SK-N-SH (cell line): ENCODE results near the gene FTO. TPM values are rescaled to one million over a fixed set of nuclear protein-coding genes. Genes with fewer than 3 reads are reported as not detected.

Experiments
- CTCF ChIA-PET: fragments of 300-600, 350-600 bp; formaldehyde crosslinking; extraction: SDS; loops from one replicate; lab custom pipeline; 2021; lab: Yijun Ruan, JAX
- POLR2A ChIA-PET: fragments of 350-600 bp; sonication (Branson Sonifier 250); formaldehyde crosslinking; extraction: SDS; loops from one replicate; lab custom pipeline; 2020; ENCODE audit warnings: antibody characterized with exemption, inconsistent platforms; lab: Yijun Ruan, JAX
- DNase-seq: peaks from one replicate; pipeline ENCODE4 v3.0.0; 2012
- H2AFZ ChIP-seq: fragments of 200-600 bp; sonication (generic); 2 replicates; pipeline ENCODE4 v1.8.1; 2016; ENCODE audit warnings: antibody characterized with exemption, mild to moderate bottlenecking, low read depth
- H3F3A ChIP-seq: fragments of 200-600 bp; sonication (generic); replicated peaks from 2 replicates; pipeline ENCODE3; 2016; ENCODE audit warnings: antibody characterized with exemption, mild to moderate bottlenecking; ENCODE audit not compliant: insufficient read depth
- H3K27ac ChIP-seq, 2 experiments: fragments of 200-500 bp in 1 of 2; fragments of 200-600 bp in 1 of 2; sonication (Bioruptor generic) in 1 of 2; sonication (generic), shearing (Covaris generic) in 1 of 2; 2 replicates each; pipeline versions ENCODE4 v1.5.1 to v1.6.1; 2014 to 2016; ENCODE audit warnings: low read depth in 2 of 2, inconsistent platforms in 1 of 2, low read length in 1 of 2, mild to moderate bottlenecking in 1 of 2, mixed read lengths in 1 of 2
- H3K27me3 ChIP-seq: fragments of 200-600 bp; sonication (generic), shearing (Covaris generic); 2 replicates; pipeline ENCODE4 v1.6.1; 2016; ENCODE audit warnings: mixed run types; ENCODE audit not compliant: insufficient read depth
- H3K36me3 ChIP-seq, 2 experiments: fragments of 200-500 bp in 1 of 2; fragments of 200-600 bp in 1 of 2; sonication (Bioruptor generic) in 1 of 2; sonication (generic) in 1 of 2; replicated peaks in 1 of 2; 2 replicates each; pipeline versions ENCODE3 to v1.5.1; 2014 to 2016; ENCODE audit warnings: low read length in 1 of 2, mild to moderate bottlenecking in 1 of 2; ENCODE audit not compliant: insufficient read depth in 2 of 2, control insufficient read depth in 1 of 2
- H3K4me1 ChIP-seq, 2 experiments: fragments of 200-500 bp in 1 of 2; fragments of 200-600 bp in 1 of 2; sonication (Bioruptor generic) in 1 of 2; sonication (generic), shearing (Covaris generic) in 1 of 2; 2 replicates each; pipeline versions ENCODE4 v1.5.1 to v1.6.1; 2014 to 2016; ENCODE audit warnings: low read depth in 1 of 2, low read length in 1 of 2, mixed run types in 1 of 2; ENCODE audit not compliant: insufficient read depth in 2 of 2, control insufficient read depth in 1 of 2
- H3K4me2 ChIP-seq: fragments of 200-600 bp; sonication (generic), shearing (Covaris generic); 2 replicates; pipeline ENCODE4 v1.6.1; 2017; ENCODE audit warnings: mixed run types
- H3K4me3 ChIP-seq, 2 experiments: fragments of 200-500 bp in 1 of 2; fragments of 200-600 bp in 1 of 2; sonication (Bioruptor generic) in 1 of 2; sonication (generic), shearing (Covaris generic) in 1 of 2; 2 replicates each; pipeline versions ENCODE4 v1.5.1 to v1.8.1; 2014 to 2016; ENCODE audit warnings: low read depth in 2 of 2, inconsistent platforms in 1 of 2, low read length in 1 of 2, mild to moderate bottlenecking in 1 of 2, mixed read lengths in 1 of 2, moderate library complexity in 1 of 2
- H3K79me2 ChIP-seq: fragments of 200-600 bp; sonication (generic); 2 replicates; pipeline ENCODE4 v1.8.1; 2017; ENCODE audit warnings: mild to moderate bottlenecking; ENCODE audit not compliant: insufficient read depth
- H3K9ac ChIP-seq: fragments of 200-600 bp; sonication (generic); 2 replicates; pipeline ENCODE4 v1.6.1; 2017; ENCODE audit warnings: mixed run types
- H3K9me2 ChIP-seq: fragments of 200-600 bp; sonication (generic); 2 replicates; pipeline ENCODE4 v1.6.1; 2017; ENCODE audit warnings: mixed run types
- H3K9me3 ChIP-seq: fragments of 200-600 bp; sonication (generic); 2 replicates; pipeline ENCODE4 v1.6.1; 2017; ENCODE audit warnings: mixed run types, mild to moderate bottlenecking, moderate library complexity
- H4K20me1 ChIP-seq: fragments of 200-600 bp; sonication (generic); 2 replicates; pipeline ENCODE4 v1.6.1; 2017; ENCODE audit warnings: mild to moderate bottlenecking, mixed run types; ENCODE audit not compliant: insufficient read depth
- ELF1 ChIP-seq: IDR thresholded peaks from 2 replicates; pipeline ENCODE4 v1.4.0; 2012
- EP300 ChIP-seq, 2 experiments: IDR thresholded peaks; 2 replicates each; pipeline versions ENCODE4 v1.4.0 to v1.6.1; 2012; ENCODE audit warnings: borderline replicate concordance in 1 of 2, low read depth in 1 of 2, low read length in 1 of 2
- FOSL2 ChIP-seq: IDR thresholded peaks from 2 replicates; pipeline ENCODE4 v1.4.0; 2012; ENCODE audit warnings: low read depth, mild to moderate bottlenecking, moderate library complexity, borderline replicate concordance
- GABPA ChIP-seq: IDR thresholded peaks from 2 replicates; pipeline ENCODE4 v1.4.0; 2012; ENCODE audit warnings: low read depth, mild to moderate bottlenecking
- GATA2 ChIP-seq: sonication (generic); formaldehyde crosslinking; IDR thresholded peaks from 2 replicates; pipeline ENCODE4 v1.5.0; 2020; ENCODE audit warnings: mild to moderate bottlenecking, missing genetic modification reagents
- JUND ChIP-seq: IDR thresholded peaks from 2 replicates; pipeline ENCODE4 v1.4.0; 2012
- MXI1 ChIP-seq: IDR thresholded peaks from 2 replicates; pipeline ENCODE4 v1.6.1; 2012; ENCODE audit warnings: mild to moderate bottlenecking, low read depth, low read length, improper control_type of control experiment
- NFIC ChIP-seq: IDR thresholded peaks from 2 replicates; pipeline ENCODE4 v1.4.0; 2012; ENCODE audit warnings: borderline replicate concordance
- RFX5 ChIP-seq: IDR thresholded peaks from 2 replicates; pipeline ENCODE4 v1.6.1; 2012; ENCODE audit warnings: mild to moderate bottlenecking, improper control_type of control experiment, low read length
- RXRA ChIP-seq: IDR thresholded peaks from 2 replicates; pipeline ENCODE4 v1.4.0; 2012; ENCODE audit warnings: low read depth, mild to moderate bottlenecking, borderline replicate concordance
- TAF1 ChIP-seq: IDR thresholded peaks from 2 replicates; pipeline ENCODE4 v1.6.1; 2012; ENCODE audit warnings: low read depth, mild to moderate bottlenecking, low read length, moderate library complexity, borderline replicate concordance
- TCF12 ChIP-seq: IDR thresholded peaks from 2 replicates; pipeline ENCODE4 v1.4.0; 2012
- TEAD4 ChIP-seq: IDR thresholded peaks from 2 replicates; pipeline ENCODE4 v1.4.0; 2012; ENCODE audit warnings: mild to moderate bottlenecking, borderline replicate concordance; ENCODE audit not compliant: insufficient read depth
- YY1 ChIP-seq: IDR thresholded peaks from 2 replicates; pipeline ENCODE4 v1.4.0; 2012; ENCODE audit warnings: low read depth, mild to moderate bottlenecking
- WGBS: methylation state at CpG from one replicate; pipeline ENCODE4 v1.1.6; 2017; ENCODE audit warnings: low lambda C conversion rate; 5-methylcytosine and 5-hydroxymethylcytosine counted together
- polyA plus RNA-seq, 3 experiments: library from polyadenylated mRNA; depleted of rRNA; stranded (reverse); fragments of >200 nt; gene quantifications; 2 replicates each; pipeline ENCODE4 v1.2.3, GENCODE V29; 2012
- TF ChIP-seq, protein P1 (sequence below): IDR thresholded peaks from 2 replicates; pipeline ENCODE4 v1.4.0; 2012; ENCODE audit warnings: low read depth, borderline replicate concordance
- TF ChIP-seq, protein P2 (sequence below): fragments of 150-350 bp; IDR thresholded peaks from 2 replicates; pipeline ENCODE4 v1.6.1; 2017; ENCODE audit warnings: antibody characterized with exemption, low read length, low read depth, borderline replicate concordance
- TF ChIP-seq, protein P3 (sequence below): IDR thresholded peaks from 2 replicates; pipeline ENCODE4; 2012
- TF ChIP-seq, protein P4 (sequence below): IDR thresholded peaks from 2 replicates; pipeline ENCODE4 v1.4.0; 2012; ENCODE audit warnings: low read depth, borderline replicate concordance

The FTO gene
- polyA plus RNA-seq, 1 of the 3 experiments (the other 2 are of a cell fraction): 41.2 TPM

DNA sequence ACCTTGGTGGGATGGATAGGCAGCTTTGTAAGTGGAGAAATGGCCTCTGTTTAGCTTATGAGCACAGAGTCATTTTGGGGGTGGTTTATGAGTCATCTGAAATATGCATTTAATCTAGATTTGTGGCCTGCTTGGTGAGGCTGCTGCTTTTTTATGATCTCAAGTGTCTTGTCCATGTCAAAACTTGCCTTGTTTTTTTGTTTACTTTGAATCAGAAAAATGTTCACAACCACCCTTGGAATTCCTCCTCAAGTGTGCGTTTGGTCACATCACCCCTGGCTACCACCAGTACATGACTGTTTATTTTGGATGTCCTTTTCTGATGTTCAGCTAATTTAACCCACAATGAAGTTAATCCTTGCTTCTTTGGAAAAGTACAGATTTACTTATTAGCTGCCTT lies 64.6 kb downstream of the FTO start:
- no peak overlapping the region for H3K4me3 ChIP-seq

More for the DNA sequence above, 64.6 kb downstream of the FTO start:
- no peaks in the 10 kb centered on the region for H3K36me3 ChIP-seq
- TF ChIP-seq TEAD4 (peak; percentile 71), JUND (peak; percentile 85), RFX5 (no peak), GATA2 (CRISPR knock-in tag) (no peak), RXRA (no peak; the same call in 1 of the 2 replicates), MXI1 (no peak), YY1 (peak; percentile 31; the same call in 1 of the 2 replicates), TAF1 (no peak), FOSL2 (peak; percentile 81; the same call in 1 of the 2 replicates), TCF12 (peak; percentile 85), GABPA (no peak), EP300 (IDR thresholded peaks at IDR 0.05; ENCODE audit: borderline replicate concordance in 1 of 2, low read depth in 1 of 2, low read length in 1 of 2) (peak in 1 of 2 experiments; percentile 65; a peak in 1 of 4 replicates), ELF1 (no peak), NFIC (no peak; the same call in 1 of the 2 replicates)
- TF ChIP-seq, protein P1, sequence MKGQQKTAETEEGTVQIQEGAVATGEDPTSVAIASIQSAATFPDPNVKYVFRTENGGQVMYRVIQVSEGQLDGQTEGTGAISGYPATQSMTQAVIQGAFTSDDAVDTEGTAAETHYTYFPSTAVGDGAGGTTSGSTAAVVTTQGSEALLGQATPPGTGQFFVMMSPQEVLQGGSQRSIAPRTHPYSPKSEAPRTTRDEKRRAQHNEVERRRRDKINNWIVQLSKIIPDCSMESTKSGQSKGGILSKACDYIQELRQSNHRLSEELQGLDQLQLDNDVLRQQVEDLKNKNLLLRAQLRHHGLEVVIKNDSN: no peak
- TF ChIP-seq, protein P2, sequence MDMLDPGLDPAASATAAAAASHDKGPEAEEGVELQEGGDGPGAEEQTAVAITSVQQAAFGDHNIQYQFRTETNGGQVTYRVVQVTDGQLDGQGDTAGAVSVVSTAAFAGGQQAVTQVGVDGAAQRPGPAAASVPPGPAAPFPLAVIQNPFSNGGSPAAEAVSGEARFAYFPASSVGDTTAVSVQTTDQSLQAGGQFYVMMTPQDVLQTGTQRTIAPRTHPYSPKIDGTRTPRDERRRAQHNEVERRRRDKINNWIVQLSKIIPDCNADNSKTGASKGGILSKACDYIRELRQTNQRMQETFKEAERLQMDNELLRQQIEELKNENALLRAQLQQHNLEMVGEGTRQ: no peak
- TF ChIP-seq, protein P3, sequence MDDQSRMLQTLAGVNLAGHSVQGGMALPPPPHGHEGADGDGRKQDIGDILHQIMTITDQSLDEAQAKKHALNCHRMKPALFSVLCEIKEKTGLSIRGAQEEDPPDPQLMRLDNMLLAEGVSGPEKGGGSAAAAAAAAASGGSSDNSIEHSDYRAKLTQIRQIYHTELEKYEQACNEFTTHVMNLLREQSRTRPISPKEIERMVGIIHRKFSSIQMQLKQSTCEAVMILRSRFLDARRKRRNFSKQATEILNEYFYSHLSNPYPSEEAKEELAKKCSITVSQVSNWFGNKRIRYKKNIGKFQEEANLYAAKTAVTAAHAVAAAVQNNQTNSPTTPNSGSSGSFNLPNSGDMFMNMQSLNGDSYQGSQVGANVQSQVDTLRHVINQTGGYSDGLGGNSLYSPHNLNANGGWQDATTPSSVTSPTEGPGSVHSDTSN: peak; percentile 85
- TF ChIP-seq, protein P4, sequence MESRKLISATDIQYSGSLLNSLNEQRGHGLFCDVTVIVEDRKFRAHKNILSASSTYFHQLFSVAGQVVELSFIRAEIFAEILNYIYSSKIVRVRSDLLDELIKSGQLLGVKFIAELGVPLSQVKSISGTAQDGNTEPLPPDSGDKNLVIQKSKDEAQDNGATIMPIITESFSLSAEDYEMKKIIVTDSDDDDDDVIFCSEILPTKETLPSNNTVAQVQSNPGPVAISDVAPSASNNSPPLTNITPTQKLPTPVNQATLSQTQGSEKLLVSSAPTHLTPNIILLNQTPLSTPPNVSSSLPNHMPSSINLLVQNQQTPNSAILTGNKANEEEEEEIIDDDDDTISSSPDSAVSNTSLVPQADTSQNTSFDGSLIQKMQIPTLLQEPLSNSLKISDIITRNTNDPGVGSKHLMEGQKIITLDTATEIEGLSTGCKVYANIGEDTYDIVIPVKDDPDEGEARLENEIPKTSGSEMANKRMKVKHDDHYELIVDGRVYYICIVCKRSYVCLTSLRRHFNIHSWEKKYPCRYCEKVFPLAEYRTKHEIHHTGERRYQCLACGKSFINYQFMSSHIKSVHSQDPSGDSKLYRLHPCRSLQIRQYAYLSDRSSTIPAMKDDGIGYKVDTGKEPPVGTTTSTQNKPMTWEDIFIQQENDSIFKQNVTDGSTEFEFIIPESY: no peak
- peak overlapping the region; percentile 64 to 71; a peak in 3 of 4 replicates for H3K27ac ChIP-seq
- no peak for DNase-seq
- H3K9me3 ChIP-seq: no peaks in the 10 kb centered on the region
- 6% methylated on average over 1 of the region's 1 CpG for WGBS
- peaks cover 9 to 33% of the 10 kb centered on the region in 2 experiments for H3K4me1 ChIP-seq
- no peaks in the 10 kb centered on the region for H3K27me3 ChIP-seq
- peaks cover 23% of the 10 kb centered on the region; the same call in 1 of the 2 replicates for H3K79me2 ChIP-seq
- peak overlapping the region; percentile 57; the same call in 1 of the 2 replicates for H3K4me2 ChIP-seq
- H3F3A ChIP-seq: peaks cover 11% of the 10 kb centered on the region
- peak overlapping the region; percentile 30; the same call in 1 of the 2 replicates for H3K9ac ChIP-seq
- H4K20me1 ChIP-seq: peaks cover 23% of the 10 kb centered on the region
- no peaks in the 10 kb centered on the region for H3K9me2 ChIP-seq
- H2AFZ ChIP-seq: no peak overlapping the region
- CTCF ChIA-PET: interaction anchor here (1.3 to 1.5 kb wide), 2 partner anchors 11 to 219 kb away, joined by 3 to 5 read pairs; no protein-coding TSS in a partner anchor
- POLR2A ChIA-PET: no interaction called here
